HG03139 (cell line): Measurements from ENCODE around the gene C1orf185.
"Not testable (repeated sequence)": the region's sequence is repeated elsewhere in the genome, so short reads cannot be mapped to it uniquely, and the experiment has no call there.

Experiments
- ATAC-seq: cut with Tn5 transposase; IDR thresholded peaks from one replicate; pipeline ENCODE4 v1.9.1; 2021; ENCODE audit not compliant: unreplicated experiment

C1orf185 gene

GRCh38 chr1:51133045-51133444 is 31.0 kb downstream of the C1orf185 start:
- no peak for ATAC-seq

GRCh38 chr1:51137696-51138095 is 35.7 kb downstream of the C1orf185 start:
- not testable (repeated sequence) for ATAC-seq

GRCh38 chr1:51139474-51139873 is 37.4 kb downstream of the C1orf185 start:
- ATAC-seq, result no peak

- no peak for ATAC-seq
Observed at GRCh38 chr1:51147394-51147793, 45.4 kb downstream of the C1orf185 start.

GRCh38 chr1:51154776-51155175 is 52.7 kb downstream of the C1orf185 start:
- no peak for ATAC-seq

- no peak for ATAC-seq
Observed at GRCh38 chr1:51156752-51157151, 54.7 kb downstream of the C1orf185 start.

GRCh38 chr1:51157395-51157794 is 55.4 kb downstream of the C1orf185 start:
- no peak for ATAC-seq

- ATAC-seq, result no peak
Observed at GRCh38 chr1:51158263-51158662, 56.2 kb downstream of the C1orf185 start.

- ATAC-seq, result not testable (repeated sequence)
Observed at GRCh38 chr1:51162560-51162959, 60.5 kb downstream of the C1orf185 start.

- no peak for ATAC-seq
Observed at GRCh38 chr1:51165540-51165939, 63.5 kb downstream of the C1orf185 start.

GRCh38 chr1:51168266-51168845 is 66.3 kb downstream of the C1orf185 start:
- no peak for ATAC-seq

- no peak for ATAC-seq
Observed at GRCh38 chr1:51168936-51169335, 66.9 kb downstream of the C1orf185 start.

- ATAC-seq, result no peak
Observed at GRCh38 chr1:51170342-51170741, 68.3 kb downstream of the C1orf185 start.

- ATAC-seq, result no peak
Observed at GRCh38 chr1:51172811-51173210, 70.8 kb downstream of the C1orf185 start.

- no peak for ATAC-seq
Observed at GRCh38 chr1:51175278-51175677, 73.2 kb downstream of the C1orf185 start.

- not testable (repeated sequence) for ATAC-seq
Observed at GRCh38 chr1:51177988-51178387, 76.0 kb downstream of the C1orf185 start.

GRCh38 chr1:51188230-51188629 is 86.2 kb downstream of the C1orf185 start:
- ATAC-seq, result no peak

GRCh38 chr1:51189421-51190073 is 87.5 kb downstream of the C1orf185 start:
- ATAC-seq, result no peak

GRCh38 chr1:51190961-51191360 is 88.9 kb downstream of the C1orf185 start:
- ATAC-seq, result no peak

GRCh38 chr1:51192213-51192843 is 90.3 kb downstream of the C1orf185 start:
- no peak for ATAC-seq

- ATAC-seq, result no peak
Observed at GRCh38 chr1:51193564-51193963, 91.5 kb downstream of the C1orf185 start.
